GM12875 (cell line): ENCODE data around the gene PSORS1C1.

Experiments used
- H3K4me3 ChIP-seq: one replicate; pipeline ENCODE4 v1.5.1; 2011; ENCODE audit warnings: low read depth, low read length, control low read depth
- CTCF ChIP-seq: IDR thresholded peaks from 2 replicates; pipeline ENCODE4 v1.5.1; 2011; ENCODE audit warnings: low read depth, mild to moderate bottlenecking, control low read depth, inconsistent platforms, low read length, moderate library complexity, borderline replicate concordance; ENCODE audit not compliant: insufficient read depth

The PSORS1C1 gene

GRCh38 chr6:31121131-31121790 lies 6.7 kb downstream of the PSORS1C1 start:
- TF ChIP-seq CTCF: no peak
- no peak overlapping the region for H3K4me3 ChIP-seq

- H3K4me3 ChIP-seq: no peak overlapping the region
- TF ChIP-seq CTCF: no peak
These were observed 8.4 kb downstream of the PSORS1C1 start for GRCh38 chr6:31122791-31123706.

- TF ChIP-seq CTCF: no peak
These were observed 10.6 kb downstream of the PSORS1C1 start for GRCh38 chr6:31125162-31125561.

GRCh38 chr6:31125586-31126363 lies 11.2 kb downstream of the PSORS1C1 start:
- H3K4me3 ChIP-seq: no peak overlapping the region
- no peak for TF ChIP-seq CTCF

More at GRCh38 chr6:31125162-31125561, 10.6 kb downstream of the PSORS1C1 start:
- H3K4me3 ChIP-seq: no peak overlapping the region

GRCh38 chr6:31126396-31127175 lies 12.0 kb downstream of the PSORS1C1 start:
- TF ChIP-seq CTCF: no peak
- no peak overlapping the region for H3K4me3 ChIP-seq

- TF ChIP-seq CTCF: peak; percentile 83
- H3K4me3 ChIP-seq: no peak overlapping the region
These were observed 13.6 kb downstream of the PSORS1C1 start for GRCh38 chr6:31128093-31128676.
